Measurements from ENCODE around the gene MITF. TPM values are rescaled to one million over a fixed set of nuclear protein-coding genes. Genes with fewer than 3 reads are reported as not detected.

The MITF gene
- total RNA-seq, 1 donor from 2014 or later: 5.7 TPM

- TF ChIP-seq CTCF (IDR thresholded peaks at IDR 0.05): no peak
- DNase-seq (ENCODE audit: low spot score): no peak
- H3K27me3 Mint-ChIP-seq (ENCODE audit: low read depth): no peaks in the 10 kb centered on the region
- H3K9me3 Mint-ChIP-seq (ENCODE audit: low read depth): peaks cover 4% of the 10 kb centered on the region
- peaks cover 22% of the 10 kb centered on the region for H3K4me1 Mint-ChIP-seq (ENCODE audit: low read depth)
- no peak overlapping the region for H3K27ac Mint-ChIP-seq (ENCODE audit: unreplicated experiment)
- no peak overlapping the region for H3K4me3 Mint-ChIP-seq (ENCODE audit: unreplicated experiment)
- peaks cover 3% of the 10 kb centered on the region for H3K36me3 Mint-ChIP-seq (ENCODE audit: low read depth)
These were observed 37.8 kb downstream of the MITF start for GRCh38 chr3:69776920-69777581.

- no peak for DNase-seq (ENCODE audit: low spot score)
- peaks cover 3% of the 10 kb centered on the region for H3K36me3 Mint-ChIP-seq (ENCODE audit: low read depth)
- H3K27ac Mint-ChIP-seq (ENCODE audit: unreplicated experiment): no peak overlapping the region
- H3K4me3 Mint-ChIP-seq (ENCODE audit: unreplicated experiment): no peak overlapping the region
- peaks cover 4% of the 10 kb centered on the region for H3K9me3 Mint-ChIP-seq (ENCODE audit: low read depth)
- H3K27me3 Mint-ChIP-seq (ENCODE audit: low read depth): no peaks in the 10 kb centered on the region
- TF ChIP-seq CTCF (IDR thresholded peaks at IDR 0.05): no peak
- H3K4me1 Mint-ChIP-seq (ENCODE audit: low read depth): peaks cover 22% of the 10 kb centered on the region
These were observed 38.3 kb downstream of the MITF start for GRCh38 chr3:69777582-69777967.

- DNase-seq (ENCODE audit: low spot score): no peak
- no peak for TF ChIP-seq CTCF (IDR thresholded peaks at IDR 0.05)
- no peaks in the 10 kb centered on the region for H3K27me3 Mint-ChIP-seq (ENCODE audit: low read depth)
- H3K4me1 Mint-ChIP-seq (ENCODE audit: low read depth): peaks cover 42% of the 10 kb centered on the region
- peaks cover 4% of the 10 kb centered on the region for H3K9me3 Mint-ChIP-seq (ENCODE audit: low read depth)
- peaks cover 2% of the 10 kb centered on the region for H3K36me3 Mint-ChIP-seq (ENCODE audit: low read depth)
- H3K4me3 Mint-ChIP-seq (ENCODE audit: unreplicated experiment): no peak overlapping the region
- H3K27ac Mint-ChIP-seq (ENCODE audit: unreplicated experiment): no peak overlapping the region
These were observed 42.3 kb downstream of the MITF start for GRCh38 chr3:69781593-69781992.

GRCh38 chr3:69784954-69785514 lies 45.8 kb downstream of the MITF start:
- TF ChIP-seq CTCF (IDR thresholded peaks at IDR 0.05): no peak
- no peaks in the 10 kb centered on the region for H3K36me3 Mint-ChIP-seq (ENCODE audit: low read depth)
- peak overlapping the region; percentile 92 for H3K27ac Mint-ChIP-seq (ENCODE audit: unreplicated experiment)
- DNase-seq (ENCODE audit: low spot score): no peak
- H3K4me3 Mint-ChIP-seq (ENCODE audit: unreplicated experiment): peak overlapping the region; percentile 52
- no peaks in the 10 kb centered on the region for H3K27me3 Mint-ChIP-seq (ENCODE audit: low read depth)
- peaks cover 3% of the 10 kb centered on the region for H3K9me3 Mint-ChIP-seq (ENCODE audit: low read depth)
- peaks cover 39% of the 10 kb centered on the region for H3K4me1 Mint-ChIP-seq (ENCODE audit: low read depth)

- H3K9me3 Mint-ChIP-seq (ENCODE audit: low read depth): peaks cover 3% of the 10 kb centered on the region
- no peak for TF ChIP-seq CTCF (IDR thresholded peaks at IDR 0.05)
- H3K27me3 Mint-ChIP-seq (ENCODE audit: low read depth): no peaks in the 10 kb centered on the region
- H3K4me1 Mint-ChIP-seq (ENCODE audit: low read depth): peaks cover 46% of the 10 kb centered on the region
- DNase-seq (ENCODE audit: low spot score): no peak
- no peak overlapping the region for H3K27ac Mint-ChIP-seq (ENCODE audit: unreplicated experiment)
- no peak overlapping the region for H3K4me3 Mint-ChIP-seq (ENCODE audit: unreplicated experiment)
- H3K36me3 Mint-ChIP-seq (ENCODE audit: low read depth): no peaks in the 10 kb centered on the region
These were observed 46.6 kb downstream of the MITF start for GRCh38 chr3:69785769-69786320.
